Epithelial cell of prostate (primary cell): Measurements from ENCODE around the gene PNLDC1.
"Not testable (repeated sequence)": the region's sequence is repeated elsewhere in the genome, so short reads cannot be mapped to it uniquely, and the experiment has no call there.

ENCODE experiments used
- DNase-seq: peaks from one replicate; pipeline ENCODE4 v3.0.0-alpha.2; 2011; ENCODE audit warnings: low read depth, low spot score
- H3K27ac ChIP-seq: fragments of 450-650 bp; 2 replicates; pipeline ENCODE4 v1.5.1; 2017; ENCODE audit warnings: mild to moderate bottlenecking

PNLDC1 gene

DNA sequence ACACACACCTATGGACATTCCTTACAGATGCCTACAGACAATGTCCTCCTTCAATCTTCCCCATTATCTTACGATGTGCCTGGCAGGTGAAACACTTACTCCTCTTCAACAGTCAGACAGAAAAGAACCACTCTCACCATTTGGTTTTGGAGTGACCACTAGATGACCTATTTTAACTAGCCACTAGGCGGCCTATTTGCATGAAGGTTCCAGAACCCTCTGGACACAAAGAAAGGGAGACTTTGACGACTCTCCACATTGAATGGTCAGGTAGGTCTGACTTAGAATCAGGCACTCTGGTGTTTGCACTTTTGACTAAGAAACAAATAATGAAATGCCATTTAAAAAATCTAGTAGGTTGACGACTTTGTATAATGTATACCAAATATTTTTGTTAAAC lies 42.0 kb downstream of the PNLDC1 start:
- DNase-seq = no peak
- no peak overlapping the region for H3K27ac ChIP-seq

DNA sequence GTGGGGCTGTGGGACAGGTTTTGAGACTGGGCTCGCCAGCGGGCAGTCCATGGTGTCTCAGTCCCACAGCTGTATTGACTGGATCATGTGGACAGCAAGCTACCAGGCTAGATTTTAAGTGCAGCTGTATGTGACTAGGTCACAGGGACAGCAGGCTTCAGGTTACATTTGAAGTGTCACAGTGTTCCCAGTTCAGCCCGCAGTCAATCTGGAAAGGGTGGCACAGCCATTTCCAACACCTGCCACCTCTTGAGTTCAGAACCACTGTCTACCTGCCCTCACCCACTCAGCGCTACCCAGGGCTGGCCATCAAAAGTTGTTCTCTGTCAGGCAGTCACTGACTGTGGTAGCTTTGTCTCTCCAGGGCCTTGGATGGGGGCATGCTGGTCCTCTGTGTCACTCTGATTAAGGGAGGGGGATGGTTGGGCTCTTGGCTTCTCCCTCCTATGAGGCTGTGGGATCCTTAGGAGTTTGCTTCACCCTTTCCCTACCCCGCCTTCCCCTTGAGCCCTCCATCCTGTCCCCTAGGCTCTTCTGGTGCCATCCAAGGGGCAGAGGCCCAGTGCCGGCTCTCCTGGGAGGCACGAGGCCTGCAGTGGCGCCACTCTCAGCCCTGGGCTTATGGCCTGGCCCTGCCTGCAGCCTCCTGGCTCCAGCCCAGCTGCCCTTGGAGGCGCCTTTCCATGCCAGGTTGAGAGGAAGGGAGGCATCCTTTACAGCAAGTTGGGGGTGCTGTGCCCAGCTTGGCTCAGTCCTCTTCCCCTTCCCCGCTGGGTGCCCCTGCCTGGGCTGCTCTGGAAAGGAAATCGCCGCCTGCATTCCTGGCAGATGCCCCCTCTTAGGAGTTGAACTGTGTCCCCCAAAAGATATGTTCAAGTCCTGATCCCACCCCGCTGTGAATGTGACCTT lies 44.9 kb downstream of the PNLDC1 start:
- no peak overlapping the region for H3K27ac ChIP-seq

DNA sequence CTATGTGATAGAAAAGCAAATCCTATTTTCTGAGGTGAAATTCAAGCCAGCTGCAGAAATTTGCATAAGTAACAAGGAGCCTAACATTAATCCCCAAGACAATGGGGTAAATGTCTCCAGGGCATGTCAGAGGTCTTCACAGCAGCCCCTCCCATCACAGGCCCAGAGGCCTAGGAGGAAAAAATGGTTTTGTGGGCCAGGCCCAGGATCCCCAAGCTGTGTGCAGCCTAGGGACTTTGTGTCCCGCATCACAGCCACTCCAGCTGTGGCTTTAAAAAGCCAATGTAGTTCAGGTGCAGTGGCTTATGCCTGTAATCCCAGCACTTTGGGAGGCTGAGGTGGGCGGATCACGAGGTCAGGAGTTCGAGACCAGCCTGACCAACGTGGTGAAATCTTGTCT lies 48.5 kb downstream of the PNLDC1 start:
- DNase-seq, H3K27ac ChIP-seq: not testable (repeated sequence)

More for the DNA sequence above, 44.9 kb downstream of the PNLDC1 start:
- no peak for DNase-seq

DNA sequence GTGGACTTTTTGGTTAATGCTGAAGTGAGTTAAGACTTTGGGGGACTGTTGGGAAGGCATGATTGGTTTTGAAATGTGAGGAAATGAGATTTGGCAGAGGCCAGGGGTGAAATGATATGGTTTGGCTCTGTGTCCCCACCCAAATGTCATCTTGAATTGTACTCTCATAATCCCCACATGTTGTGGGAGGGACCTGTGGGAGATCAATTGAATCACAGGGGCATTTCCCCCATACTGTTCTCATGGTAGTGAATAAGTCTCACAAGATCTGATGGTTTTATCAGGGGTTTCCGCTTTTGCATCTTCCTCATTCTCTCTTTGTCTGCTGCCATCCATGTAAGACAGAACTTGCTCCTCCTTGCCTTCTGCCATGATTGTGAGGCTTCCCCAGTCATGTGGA lies 49.8 kb downstream of the PNLDC1 start:
- not testable (repeated sequence) for DNase-seq

DNA sequence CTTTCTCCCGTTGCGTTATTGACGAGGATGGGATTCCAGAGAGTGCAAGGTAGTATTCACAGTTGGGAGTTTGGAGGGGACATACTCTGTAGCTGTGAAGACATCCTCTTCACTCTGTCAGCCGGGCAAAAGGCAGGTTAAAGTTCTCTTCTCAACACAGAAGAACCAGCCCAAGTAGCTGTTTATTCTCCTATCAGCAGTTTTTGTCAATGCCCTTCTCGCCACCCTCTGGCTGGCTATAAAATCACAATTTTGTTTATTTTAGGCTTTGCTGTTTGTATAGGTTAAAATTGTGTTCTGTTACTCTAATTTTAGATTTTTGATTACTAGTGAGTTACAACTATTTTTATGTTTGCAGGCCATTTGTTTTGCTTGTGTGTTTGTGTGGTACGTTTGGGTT lies 52.8 kb downstream of the PNLDC1 start:
- no peak for DNase-seq
- H3K27ac ChIP-seq = no peak overlapping the region

More for the DNA sequence above, 49.8 kb downstream of the PNLDC1 start:
- not testable (repeated sequence) for H3K27ac ChIP-seq

DNA sequence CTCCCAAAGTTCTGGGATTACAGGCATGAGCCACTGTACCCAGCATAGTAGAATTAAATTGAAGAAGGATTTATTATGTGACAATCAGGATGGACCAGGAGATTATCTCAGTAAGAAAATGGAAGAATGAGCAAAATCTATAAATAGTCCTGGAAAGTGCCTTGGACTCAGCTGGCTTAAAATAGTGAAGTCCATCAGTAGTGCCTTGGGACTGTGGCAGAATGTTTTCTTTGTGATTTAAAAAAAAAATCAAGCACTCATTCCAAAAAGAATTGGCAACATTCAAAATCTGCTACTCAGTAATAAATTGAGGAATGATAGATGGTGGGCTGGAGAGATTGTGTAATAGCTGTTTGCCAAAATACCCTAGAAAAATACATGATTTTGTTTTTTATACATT lies 53.7 kb downstream of the PNLDC1 start:
- H3K27ac ChIP-seq = no peak overlapping the region

DNA sequence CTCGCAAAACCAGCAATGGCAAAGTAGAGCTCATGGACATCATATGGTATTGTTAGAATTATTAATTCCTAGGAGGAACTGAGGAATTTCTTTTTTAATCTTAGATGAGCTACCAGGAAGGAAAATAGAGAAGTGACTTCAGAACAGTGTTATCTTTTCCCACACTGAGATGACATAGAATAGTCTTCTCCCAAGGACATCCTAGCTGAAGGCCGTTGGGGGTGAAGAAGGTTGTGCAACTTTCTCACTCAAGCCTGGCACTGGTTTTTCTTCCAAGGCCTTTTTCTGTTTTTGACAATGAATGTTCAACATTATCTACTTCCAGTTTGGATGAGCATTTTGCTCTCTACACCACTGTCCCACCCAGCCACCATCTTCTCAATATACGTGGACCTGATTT lies 54.9 kb downstream of the PNLDC1 start:
- no peak for DNase-seq

More for the DNA sequence above, 53.7 kb downstream of the PNLDC1 start:
- no peak for DNase-seq

DNA sequence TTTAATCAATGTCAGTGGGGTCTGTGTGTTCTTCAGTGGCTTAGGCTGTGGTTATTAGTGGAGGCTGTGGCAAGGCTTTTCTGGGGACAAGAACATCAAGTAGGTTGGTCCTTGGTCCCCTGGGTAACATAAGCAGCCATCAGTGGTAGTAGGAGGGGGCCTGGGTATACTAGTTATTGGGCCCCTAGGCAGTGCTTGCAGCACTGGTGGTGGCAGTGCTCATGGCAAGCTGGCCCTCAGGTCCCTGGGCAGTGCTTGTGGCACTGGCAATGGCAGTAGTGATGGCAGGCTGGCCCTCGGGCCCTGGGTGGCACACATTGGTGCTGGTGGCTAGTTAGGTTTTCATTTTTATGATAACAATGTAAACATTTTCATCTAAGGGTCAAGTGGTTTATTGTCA lies 58.2 kb downstream of the PNLDC1 start:
- DNase-seq = no peak
- H3K27ac ChIP-seq = no peak overlapping the region

More for the DNA sequence above, 54.9 kb downstream of the PNLDC1 start:
- no peak overlapping the region for H3K27ac ChIP-seq

DNA sequence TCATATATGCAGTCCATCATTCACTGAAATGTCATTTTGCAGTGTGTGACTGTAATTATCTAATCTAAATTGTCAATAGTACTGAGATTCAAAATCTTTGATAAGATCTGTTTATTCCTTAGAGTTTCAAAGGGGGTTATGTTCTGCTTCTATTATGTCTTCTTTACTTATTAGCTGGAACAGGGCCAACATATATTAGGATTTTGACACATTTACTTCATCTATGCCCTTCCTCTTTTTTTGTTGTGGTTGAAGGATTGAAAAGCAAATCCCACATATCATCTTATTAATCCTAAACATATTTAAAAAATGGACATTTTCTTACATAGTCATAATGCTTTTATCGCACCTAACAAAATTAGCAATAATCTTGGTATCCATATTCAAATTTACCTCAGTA lies 60.4 kb downstream of the PNLDC1 start:
- H3K27ac ChIP-seq = no peak overlapping the region
- DNase-seq = no peak

DNA sequence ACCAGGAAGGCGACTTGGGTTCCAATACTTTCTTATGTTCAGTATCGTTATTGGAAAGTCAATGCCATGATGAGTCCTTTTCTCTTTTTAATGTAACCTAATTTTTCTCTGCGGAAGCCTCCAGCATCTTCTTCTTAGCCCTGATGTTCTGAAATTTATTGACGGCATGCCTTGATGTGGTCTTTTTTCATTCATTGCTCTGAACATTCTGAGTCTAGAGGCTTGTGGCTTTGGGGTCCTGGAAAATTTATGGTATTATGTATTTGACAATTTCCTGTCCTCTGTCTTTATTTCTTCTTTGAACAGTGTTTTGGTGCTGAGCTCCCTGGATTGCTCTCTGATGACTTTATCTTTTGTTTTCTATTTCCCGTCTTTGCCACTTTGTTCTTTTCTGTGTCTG lies 62.0 kb downstream of the PNLDC1 start:
- DNase-seq = no peak
- H3K27ac ChIP-seq = no peak overlapping the region

DNA sequence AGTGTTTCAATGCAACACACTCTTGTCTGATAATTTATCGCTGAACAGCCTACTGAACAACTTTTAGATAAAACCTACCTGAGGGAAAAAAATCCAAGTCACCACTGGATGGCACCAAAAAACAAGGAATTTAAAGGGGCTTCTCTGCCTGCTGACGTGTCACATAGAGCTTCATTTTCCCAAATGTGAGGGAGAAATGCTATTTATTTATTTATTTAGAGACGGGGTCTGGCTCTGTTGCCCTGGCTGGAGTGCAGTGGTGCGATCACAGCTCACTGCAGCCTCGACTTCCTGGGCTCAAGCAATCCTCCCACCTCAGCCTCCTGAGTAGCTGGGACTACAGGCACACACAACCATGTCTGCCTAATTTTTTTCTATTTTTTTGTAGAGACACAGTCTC lies 63.3 kb downstream of the PNLDC1 start:
- not testable (repeated sequence) for H3K27ac ChIP-seq, DNase-seq

DNA sequence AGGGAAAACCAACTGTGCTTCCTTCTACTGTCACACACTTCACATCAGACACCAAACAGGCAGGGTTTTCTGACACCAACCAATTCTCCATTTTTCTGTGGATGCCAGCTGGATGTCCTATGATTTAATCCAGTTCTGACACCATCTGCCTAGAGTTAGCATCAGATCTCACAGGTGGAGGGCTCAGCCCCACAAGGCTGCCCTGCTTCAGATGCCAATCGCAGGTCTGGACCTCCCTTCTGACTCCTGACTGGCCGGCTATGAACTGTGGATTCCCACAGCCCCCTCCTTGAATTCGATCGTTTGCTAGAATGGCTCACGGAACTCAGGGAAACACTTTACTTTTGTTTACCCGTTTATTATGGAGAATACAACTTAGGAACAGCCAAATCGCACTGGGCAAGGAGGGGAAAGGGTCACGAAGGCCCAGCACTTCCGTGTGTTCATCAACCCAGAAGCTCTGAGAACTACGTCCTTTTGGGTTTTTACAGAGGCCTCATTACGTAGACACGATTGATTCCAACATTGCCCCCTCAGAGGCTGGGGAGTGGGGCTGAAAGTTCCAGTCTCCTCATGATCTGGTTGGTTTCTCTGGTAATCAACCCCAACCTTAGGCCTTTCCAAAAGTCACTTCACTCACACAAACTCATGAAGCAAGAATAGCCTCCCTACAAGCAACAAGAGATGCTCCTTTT lies 65.3 kb downstream of the PNLDC1 start:
- H3K27ac ChIP-seq = no peak overlapping the region
- DNase-seq = no peak

DNA sequence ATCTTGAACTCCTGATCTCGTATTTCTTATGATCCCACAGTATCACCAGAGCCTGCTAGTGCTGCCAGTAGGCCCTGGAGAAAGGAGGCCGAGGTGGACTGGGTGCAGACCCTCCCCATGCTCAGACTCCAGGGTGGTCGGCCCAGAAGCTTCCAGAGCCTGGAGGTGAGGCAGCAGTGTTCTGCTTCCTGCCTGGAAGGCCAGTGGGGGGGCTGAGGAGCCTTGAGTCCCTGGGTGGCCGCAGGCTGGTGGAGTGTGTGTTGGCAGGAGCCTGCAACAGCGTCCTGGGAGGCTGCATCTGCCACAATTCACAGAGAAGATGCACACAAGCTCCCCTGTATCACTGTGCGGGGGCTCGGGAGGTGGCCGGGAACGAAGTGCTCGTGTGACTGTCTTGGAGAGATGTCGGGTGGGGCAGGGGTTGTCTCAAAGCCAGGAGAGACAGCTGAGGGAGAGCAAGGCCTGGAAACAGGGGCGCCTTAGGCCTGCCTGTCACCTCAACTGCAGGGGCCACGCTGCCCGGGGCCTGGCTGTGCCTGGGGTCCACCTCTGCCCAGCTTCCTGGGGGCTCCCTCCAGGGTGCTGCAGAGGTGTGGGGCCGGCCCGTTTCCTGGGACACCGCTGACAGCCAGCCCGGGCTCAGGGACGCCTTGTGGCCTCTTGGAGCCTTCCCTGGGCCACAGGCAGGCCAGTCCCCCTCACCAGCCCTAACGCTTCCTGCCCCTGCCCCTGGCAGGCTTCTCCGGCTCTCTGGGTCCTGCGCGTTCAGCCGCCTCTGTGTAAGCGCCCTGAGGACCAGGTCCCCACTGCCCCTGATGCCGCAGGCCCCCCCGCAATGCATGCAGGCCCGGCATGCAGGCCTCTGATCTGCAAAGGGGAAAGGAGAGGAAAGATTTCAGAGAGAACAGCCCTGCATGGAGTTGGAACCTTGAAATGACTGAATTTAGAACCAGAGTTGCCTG lies 66.5 kb downstream of the PNLDC1 start:
- no peak for DNase-seq
- no peak overlapping the region for H3K27ac ChIP-seq
